HG02981 (cell line): Measurements from ENCODE around the gene MCEMP1.
"Not testable (repeated sequence)": the region's sequence is repeated elsewhere in the genome, so short reads cannot be mapped to it uniquely, and the experiment has no call there.

Experiments used
- ATAC-seq: cut with Tn5 transposase; IDR thresholded peaks from one replicate; pipeline ENCODE4 v1.9.1; 2021; ENCODE audit warnings: mild to moderate bottlenecking, moderate library complexity; ENCODE audit not compliant: unreplicated experiment

Gene MCEMP1

DNA sequence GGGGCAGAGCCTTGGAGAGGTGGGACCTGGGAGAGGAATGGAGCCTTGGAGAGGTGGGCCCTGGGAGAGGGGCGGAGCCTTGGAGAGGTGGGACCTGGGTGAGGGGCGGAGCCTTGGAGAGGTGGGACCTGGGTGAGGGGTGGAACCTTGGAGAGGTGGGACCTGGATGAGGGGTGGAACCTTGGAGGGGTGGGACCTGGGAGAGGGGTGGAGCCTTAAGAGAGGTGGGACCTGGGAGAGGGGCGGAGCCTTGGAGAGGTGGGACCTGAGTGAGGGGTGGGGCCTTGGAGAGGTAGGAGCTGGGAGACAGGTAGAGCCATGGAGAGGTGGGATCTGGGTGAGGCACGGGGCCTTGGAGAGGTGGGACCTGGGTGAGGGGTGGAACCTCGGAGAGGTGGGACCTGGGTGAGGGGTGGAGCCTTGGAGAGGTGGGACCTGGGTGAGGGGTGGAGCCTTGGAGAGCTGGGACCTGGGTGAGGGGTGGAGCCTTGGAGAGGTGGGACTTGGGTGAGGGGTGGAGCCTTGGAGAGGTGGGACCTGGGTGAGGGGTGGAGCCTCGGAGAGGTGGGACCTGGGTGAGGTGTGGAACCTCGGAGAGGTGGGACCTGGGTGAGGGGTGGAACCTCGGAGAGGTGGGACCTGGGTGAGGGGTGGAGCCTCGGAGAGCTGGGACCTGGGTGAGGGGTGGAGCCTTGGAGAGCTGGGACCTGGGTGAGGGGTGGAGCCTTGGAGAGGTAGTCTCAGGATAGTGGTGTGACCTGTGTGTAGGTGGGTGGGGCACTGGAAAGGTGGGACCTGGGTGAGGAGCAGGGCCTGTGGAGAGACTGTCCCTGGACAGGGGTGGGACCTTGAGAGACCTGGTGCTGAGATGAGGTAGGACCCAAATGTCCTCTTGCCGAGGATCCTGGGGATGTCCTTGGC is 33.0 kb upstream of the MCEMP1 start:
- ATAC-seq = not testable (repeated sequence)

- no peak for ATAC-seq
These were observed 32.4 kb upstream of the MCEMP1 start for GRCh38 chr19:7644550-7644877.

GRCh38 chr19:7645163-7645562 is 31.7 kb upstream of the MCEMP1 start:
- no peak for ATAC-seq

DNA sequence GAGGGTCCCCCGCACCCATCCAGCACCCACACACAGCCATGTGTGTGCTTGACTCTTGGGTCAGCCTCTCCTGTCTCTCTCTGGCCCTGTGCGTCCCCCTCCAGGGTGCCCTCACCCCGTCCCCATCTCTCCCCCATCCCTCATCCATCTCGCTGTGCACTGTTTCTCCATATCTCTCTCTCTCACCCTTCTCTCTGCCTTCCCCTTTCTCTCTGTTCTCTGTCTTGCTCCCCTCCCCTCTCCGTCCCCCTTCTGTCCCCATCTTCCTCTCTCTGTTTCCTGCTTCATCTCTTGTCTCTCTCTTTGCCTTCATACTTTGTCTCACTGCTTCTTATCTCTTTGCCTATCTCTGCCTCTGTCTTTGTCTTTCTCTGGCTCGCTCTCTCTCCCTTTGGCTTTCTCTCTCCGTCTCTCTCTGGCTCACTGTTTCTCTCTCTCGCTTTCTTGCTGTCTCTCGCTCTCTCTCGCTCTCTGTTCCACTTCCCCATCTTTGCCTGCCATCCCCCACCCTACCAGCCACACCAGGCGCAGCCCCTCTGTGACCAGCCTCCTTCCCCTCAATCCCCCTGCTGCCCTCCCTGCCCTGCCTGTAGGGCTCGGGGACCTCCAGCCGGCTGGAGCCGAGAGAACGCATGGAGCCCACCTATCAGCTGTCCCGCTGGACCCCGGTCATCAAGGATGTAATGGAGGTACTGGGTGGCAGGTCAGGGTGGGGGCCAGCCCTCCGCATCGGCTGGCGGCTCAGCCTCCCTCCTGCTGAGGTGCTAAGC is 31.0 kb upstream of the MCEMP1 start:
- ATAC-seq = no peak

DNA sequence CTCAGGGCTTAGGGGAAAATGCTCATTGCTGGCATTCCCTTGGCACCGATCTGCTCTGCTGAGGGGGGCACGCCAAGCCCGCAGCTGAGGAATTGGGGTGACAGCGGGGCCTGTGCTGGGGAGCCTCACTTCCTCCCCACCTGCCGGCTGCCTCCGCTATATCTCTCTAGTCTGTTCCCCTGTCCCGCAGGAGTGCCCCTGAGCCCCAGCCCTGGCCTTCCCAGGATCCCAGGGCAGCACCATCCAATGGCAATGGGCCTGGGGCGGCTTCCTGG is 30.5 kb upstream of the MCEMP1 start:
- no peak for ATAC-seq

DNA sequence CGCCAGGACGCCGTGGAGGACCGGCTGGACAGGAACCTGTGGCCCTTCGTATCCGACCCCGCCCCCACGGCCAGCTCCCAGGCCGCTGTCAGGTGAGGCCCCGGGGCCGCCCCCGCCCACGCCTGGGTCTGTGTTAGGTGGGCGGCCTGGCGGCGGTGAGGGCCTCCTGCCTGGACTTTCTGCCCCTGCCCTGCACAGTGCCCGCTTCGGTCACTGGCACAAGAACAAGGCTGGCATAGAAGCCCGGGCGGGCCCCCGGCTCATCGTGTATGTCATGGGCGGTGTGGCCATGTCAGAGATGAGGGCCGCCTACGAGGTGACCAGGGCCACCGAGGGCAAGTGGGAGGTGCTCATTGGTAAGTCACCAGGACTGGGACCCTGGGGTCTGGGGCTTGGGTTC is 29.7 kb upstream of the MCEMP1 start:
- no peak for ATAC-seq

DNA sequence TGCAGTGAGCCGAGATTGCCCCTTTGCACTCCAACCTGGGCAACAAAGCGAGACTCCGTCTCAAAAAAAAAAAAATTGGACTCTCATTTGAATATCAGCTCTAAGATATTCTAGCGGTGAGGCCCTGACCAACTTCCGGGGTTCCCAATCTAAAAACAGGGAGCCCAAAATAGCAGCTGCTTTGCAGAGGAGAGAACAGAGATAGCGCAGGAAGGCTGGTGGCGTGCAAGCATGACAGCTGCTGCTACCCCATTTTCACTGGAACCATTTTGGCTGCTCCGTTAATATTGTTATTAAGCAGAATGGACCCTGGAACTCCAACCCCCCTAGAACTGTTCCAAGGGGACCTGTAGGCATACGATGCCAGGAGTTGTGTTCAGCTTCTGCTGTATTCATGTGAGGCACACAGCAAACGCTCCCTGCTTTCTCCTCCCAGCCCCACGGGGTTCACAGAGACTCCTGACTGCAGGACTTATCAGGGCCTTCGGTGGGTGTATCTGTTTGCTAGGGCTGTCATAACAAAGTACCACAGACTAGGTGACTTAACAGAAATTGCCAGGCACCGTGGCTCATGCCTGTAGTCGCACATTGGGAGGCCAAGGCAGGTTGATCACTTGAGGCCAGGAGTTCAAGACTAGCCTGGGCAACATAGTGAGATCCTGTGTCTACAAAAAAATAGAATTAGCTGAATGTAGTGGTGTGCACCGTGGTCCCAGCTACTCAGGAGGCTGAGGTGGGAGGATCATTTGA is 28.4 kb upstream of the MCEMP1 start:
- ATAC-seq = no peak

- ATAC-seq = no peak
These were observed 26.7 kb upstream of the MCEMP1 start for GRCh38 chr19:7650148-7650547.

DNA sequence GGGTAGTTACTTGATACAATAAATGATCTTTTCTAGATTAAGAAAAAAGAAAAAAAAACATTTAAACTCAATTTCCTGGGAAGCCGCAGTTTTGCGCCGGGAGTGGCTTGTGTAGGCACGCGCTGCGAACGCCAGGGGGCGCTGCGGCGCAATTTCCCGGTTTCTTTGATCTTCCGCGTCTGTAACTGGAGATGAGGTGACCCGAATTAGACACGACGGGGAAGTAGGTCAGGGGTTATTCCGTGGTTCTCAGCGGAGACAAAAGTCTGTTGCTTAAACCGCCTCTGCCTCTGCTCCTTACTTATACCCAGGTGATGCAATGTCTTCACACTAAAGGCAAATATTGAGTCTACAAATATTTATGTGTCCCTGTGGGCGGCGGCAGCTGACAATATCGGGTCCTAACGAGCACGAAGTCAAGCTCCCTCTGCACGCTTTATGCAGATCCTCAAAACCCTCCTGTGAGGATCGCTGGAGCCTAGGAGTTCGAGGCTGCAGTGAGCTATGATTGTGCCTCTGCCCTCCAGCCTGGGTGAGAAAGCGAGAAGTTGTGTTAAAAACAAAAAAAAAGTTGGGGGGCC is 24.7 kb upstream of the MCEMP1 start:
- ATAC-seq = no peak

GRCh38 chr19:7654401-7654800 is 22.5 kb upstream of the MCEMP1 start:
- ATAC-seq = no peak

- no peak for ATAC-seq
These were observed 21.3 kb upstream of the MCEMP1 start for GRCh38 chr19:7655581-7655980.

DNA sequence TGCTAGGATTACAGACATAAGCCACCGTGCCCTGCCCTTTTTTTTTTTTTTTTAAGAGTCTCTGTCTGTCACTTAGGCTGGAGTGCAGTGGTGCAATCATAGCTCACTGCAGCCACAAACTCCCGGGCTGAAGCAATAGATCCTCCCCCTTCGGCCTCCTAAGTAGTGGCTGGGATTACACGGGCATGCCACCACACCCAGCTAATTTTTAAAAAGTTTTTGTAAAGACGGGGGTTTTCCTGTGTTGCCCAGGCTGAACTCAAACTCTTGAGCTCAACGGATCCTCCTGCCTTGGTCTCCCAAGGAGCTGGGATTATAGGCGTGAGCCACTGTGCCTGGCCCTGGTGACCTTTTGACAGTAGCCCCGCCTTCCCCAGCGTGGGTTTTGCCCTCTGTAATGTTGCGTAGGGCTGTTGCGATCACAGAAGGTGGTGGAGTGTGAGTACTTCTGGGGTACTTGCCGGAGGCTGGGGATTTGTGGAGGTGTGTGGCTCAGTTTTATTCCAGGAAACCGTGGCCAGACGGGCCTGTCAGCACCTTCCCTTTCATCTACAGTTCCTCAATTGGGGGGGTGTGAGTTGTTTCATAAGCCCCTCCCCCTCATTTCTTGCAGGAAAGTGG is 19.6 kb upstream of the MCEMP1 start:
- ATAC-seq = no peak

DNA sequence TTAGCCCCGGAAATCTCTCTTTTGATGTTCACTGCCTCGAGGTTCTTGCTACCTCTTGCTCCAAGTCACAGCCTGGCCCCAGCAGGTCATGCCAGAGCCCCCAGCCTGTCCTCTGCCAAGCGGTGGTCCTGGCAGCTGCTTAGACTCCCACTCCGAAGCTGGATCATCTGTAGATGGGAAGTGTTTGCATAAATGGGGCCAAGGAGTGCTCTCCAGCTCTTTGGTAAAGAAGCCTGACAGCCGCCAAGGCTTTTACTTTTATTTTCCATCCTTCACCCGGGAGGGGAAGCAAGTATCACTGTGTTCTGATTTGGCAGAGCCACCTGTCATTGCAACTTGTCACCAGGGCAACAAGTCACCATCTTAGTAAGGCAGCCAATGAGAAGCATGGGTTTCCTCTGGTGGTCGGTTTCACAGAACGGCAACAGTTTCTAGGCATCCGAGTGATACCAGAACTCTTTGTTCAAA is 18.6 kb upstream of the MCEMP1 start:
- no peak for ATAC-seq

DNA sequence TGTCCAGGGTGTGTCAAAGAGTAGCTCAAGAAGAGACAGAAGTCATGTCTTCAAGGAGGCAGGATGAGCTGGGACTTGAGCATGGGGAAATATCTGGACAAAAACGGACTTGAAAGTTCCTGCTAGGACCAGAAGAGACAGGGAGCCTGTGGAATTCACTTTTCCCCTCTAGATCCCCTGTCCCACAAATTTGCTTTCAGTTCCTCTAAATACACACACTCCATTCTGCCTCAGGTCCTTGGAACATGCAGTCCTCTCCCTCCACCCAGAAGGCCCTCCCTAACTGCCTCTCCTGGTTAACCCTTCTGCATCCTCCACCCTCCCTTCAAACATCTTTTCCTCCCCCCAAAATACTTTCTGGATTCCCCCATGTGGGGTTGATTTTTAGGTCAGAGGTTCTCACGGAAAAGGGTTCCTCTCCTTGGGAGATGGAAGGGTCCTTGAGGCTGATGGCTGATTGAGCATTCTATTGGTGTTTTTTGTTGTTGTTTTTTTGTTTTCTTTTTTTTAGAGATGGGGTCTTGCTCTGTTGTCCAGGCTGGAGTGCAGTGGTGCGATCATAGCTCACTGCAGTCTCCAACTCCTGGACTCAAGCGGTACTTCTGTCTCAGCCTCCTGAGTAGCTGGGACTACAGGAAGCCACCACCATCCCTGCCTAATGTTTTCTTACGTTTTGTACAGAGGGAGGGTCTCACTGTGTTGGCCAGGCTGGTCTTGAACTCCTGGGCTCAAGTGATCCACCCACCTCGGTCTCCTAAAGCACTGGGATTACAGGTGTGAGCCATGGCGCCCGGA is 14.9 kb upstream of the MCEMP1 start:
- ATAC-seq = no peak

DNA sequence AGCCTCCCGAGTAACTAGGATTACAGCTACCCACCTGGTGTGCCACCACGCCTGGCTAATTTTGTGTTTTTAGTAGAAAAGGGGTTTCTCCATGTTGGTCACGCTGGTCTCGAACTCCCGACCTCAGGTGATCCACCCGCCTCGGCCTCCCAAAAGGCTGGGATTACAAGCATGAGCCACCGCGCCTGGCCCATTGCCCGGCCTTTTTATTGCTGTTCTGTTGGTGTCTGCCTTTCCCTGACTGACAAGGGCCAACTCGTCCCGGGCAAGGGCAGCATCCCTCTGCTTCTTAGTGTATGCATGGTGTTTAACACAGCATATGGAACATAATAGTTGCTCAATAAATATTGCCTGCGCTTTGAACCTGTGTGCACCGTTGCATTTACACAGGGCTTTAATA is 14.2 kb upstream of the MCEMP1 start:
- ATAC-seq = no peak

DNA sequence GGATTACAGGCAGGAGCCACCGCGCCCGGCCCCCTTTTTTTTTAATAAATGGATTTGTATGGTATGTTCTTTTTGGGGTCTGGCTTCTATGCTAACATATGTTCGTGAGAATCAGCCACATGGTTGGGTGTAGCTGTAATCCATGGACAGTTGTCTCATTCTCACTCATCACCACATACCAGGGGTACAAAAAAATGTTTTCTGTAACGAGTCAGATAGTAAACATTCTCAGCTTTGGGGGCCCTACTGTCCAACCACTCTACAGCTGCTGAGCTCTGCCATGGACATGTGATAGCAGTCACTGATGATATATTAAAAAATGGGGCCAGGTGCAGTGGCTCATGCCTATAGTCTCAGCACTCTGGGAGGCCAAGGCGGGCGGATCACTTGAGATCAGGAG is 13.2 kb upstream of the MCEMP1 start:
- ATAC-seq = no peak

DNA sequence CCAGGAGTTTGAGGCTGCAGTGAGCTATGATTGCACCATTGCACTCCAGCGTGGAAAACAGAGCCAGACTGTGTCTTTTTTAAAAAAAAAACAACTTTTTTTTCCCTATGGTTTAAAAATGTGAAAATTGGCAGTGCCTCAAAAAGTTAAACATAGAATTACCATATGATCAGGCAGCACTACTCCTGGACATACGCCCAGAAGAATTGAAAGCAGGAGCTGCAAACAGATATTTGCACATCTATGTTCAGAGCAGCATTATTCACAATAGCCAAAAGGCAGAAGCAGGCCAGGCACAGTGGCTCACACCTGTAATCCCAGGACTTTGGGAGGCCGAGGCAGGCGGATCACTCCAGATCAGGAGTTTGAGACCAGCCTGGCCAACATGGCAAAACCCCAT is 11.8 kb upstream of the MCEMP1 start:
- ATAC-seq = no peak

- no peak for ATAC-seq
These were observed 8.0 kb upstream of the MCEMP1 start, which contains the start of gene RETN for GRCh38 chr19:7668842-7669241. Gene RETN (plus strand): TSS chr19:7669049. CDS start chr19:7669327, 278 bp downstream.

- ATAC-seq = no peak
These were observed 7.2 kb upstream of the MCEMP1 start for GRCh38 chr19:7669641-7670040.
